GM12892 (cell line): ENCODE data around the gene HNRNPCL1.

Source experiments
- DNase-seq: peaks from one replicate; pipeline ENCODE4 v3.0.0; 2011; ENCODE audit not compliant: insufficient read length
- FAIRE-seq: peaks from 2 replicates; lab custom pipeline; 2011; peaks lifted over from hg19 to GRCh38; lab: Jason Lieb, UNC
- POLR2A ChIP-seq: IDR thresholded peaks from 2 replicates; pipeline ENCODE4 v1.6.1; 2011; ENCODE audit warnings: low read depth, low read length, control low read depth
- POLR2AphosphoS5 ChIP-seq: IDR thresholded peaks from 2 replicates; pipeline ENCODE4 v1.6.1; 2011; ENCODE audit warnings: low read depth, low read length, control low read depth
- TAF1 ChIP-seq: IDR thresholded peaks from 2 replicates; pipeline ENCODE4 v1.6.1; 2011; ENCODE audit warnings: low read depth, mild to moderate bottlenecking, control low read depth, low read length, borderline replicate concordance

Gene HNRNPCL1

GRCh38 chr1:12799730-12800129 is 48.8 kb downstream of the HNRNPCL1 start:
- TF ChIP-seq POLR2A (no peak), TAF1 (no peak), POLR2AphosphoS5 (no peak)
- FAIRE-seq (no peak), DNase-seq (no peak)

- TF ChIP-seq TAF1 (no peak), POLR2A (no peak)
- FAIRE-seq (no peak), DNase-seq (no peak)
Observed at GRCh38 chr1:12798911-12799310, 49.6 kb downstream of the HNRNPCL1 start.
